Activated CD4-positive, alpha-beta memory T cell treated with anti-CD3 and anti-CD28 coated beads for 36 hours (primary cell): ENCODE measurements around the gene RALGDS. TPM values are rescaled to one million over a fixed set of nuclear protein-coding genes. Genes with fewer than 3 reads are reported as not detected.
A peak's percentile ranks its signal among the peaks of the same experiment; 100 is the strongest.

Experiments
- CTCF ChIA-PET: fragments of 350-600 bp; sonication (Branson Sonifier 250); formaldehyde crosslinking; loops from one replicate; lab custom pipeline; 2021; ENCODE audit warnings: antibody characterized with exemption, inconsistent platforms; lab: Charles Lee
- POLR2A ChIA-PET: fragments of 350-600 bp; sonication (Branson Sonifier 250); formaldehyde crosslinking; loops from one replicate; lab custom pipeline; 2021; ENCODE audit warnings: antibody characterized with exemption; lab: Charles Lee
- DNase-seq: peaks from one replicate; pipeline ENCODE4 v3.0.0-alpha.2; 2020
- H3K27ac Mint-ChIP-seq: one replicate; pipeline ENCODE4 v1.8.0; 2021; ENCODE audit warnings: mixed read lengths
- H3K27me3 Mint-ChIP-seq: one replicate; pipeline ENCODE4 v1.8.0; 2021; ENCODE audit warnings: mixed read lengths
- H3K36me3 Mint-ChIP-seq: one replicate; pipeline ENCODE4 v1.8.0; 2021; ENCODE audit warnings: mixed read lengths
- H3K4me1 Mint-ChIP-seq: one replicate; pipeline ENCODE4 v1.8.0; 2021; ENCODE audit warnings: low read depth, mixed read lengths
- H3K4me3 Mint-ChIP-seq: one replicate; pipeline ENCODE4 v1.8.0; 2021; ENCODE audit warnings: mild to moderate bottlenecking, mixed read lengths
- H3K9me3 Mint-ChIP-seq: one replicate; pipeline ENCODE4 v1.8.0; 2021; ENCODE audit warnings: mixed read lengths
- intact Hi-C: fragments of 100-400 bp; cut with micrococcal nuclease; formaldehyde crosslinking; loops from one replicate; pipeline ENCODE4 v1.15.1; 2023
- total RNA-seq, 2 experiments: library from RNA; stranded (reverse); gene quantifications; one replicate each; pipeline ENCODE4 v1.2.3, GENCODE V29; 2021

The RALGDS gene
- total RNA-seq, 2 experiments from 2014 or later = 65.4 TPM

- Mint-ChIP-seq H3K4me1 (peaks cover 73% of the 10 kb centered on the region), H3K27me3 (no peaks in the 10 kb centered on the region), H3K36me3 (no peaks in the 10 kb centered on the region), H3K9me3 (no peaks in the 10 kb centered on the region), H3K4me3 (peak overlapping the region; percentile 38), H3K27ac (peak overlapping the region; percentile 84)
- intact Hi-C loops = loop anchor here (10.0 kb wide), 2 partner anchors 198 to 922 kb away; partner anchors contain the start of genes BRD3 and TSC1
- POLR2A ChIA-PET = interaction anchor here (0.6 to 2.9 kb wide), 5 partner anchors 8 to 228 kb away, joined by 3 to 42 read pairs (median 4); no protein-coding TSS in a partner anchor
- CTCF ChIA-PET = interaction anchor here (0.8 to 10.7 kb wide), 13 partner anchors 9 to 211 kb away, joined by 3 to 552 read pairs (median 24); partner anchors contain the start of genes GTF3C5 and RALGDS
- DNase-seq = peak; percentile 82
These were observed 21.9 kb upstream of the RALGDS start for GRCh38 chr9:133142684-133143622.

- POLR2A ChIA-PET = interaction anchor here (2.9 kb wide), 1 partner anchor 10 kb away, joined by 42 read pairs; no protein-coding TSS in a partner anchor
- H3K27me3 Mint-ChIP-seq = no peaks in the 10 kb centered on the region
- CTCF ChIA-PET = interaction anchor here (4.6 to 10.7 kb wide), 3 partner anchors 8 to 35 kb away, joined by 47 to 552 read pairs (median 111); partner anchors contain the start of gene RALGDS
- H3K27ac Mint-ChIP-seq = peak overlapping the region; percentile 84
- DNase-seq = peak; percentile 88
- H3K9me3 Mint-ChIP-seq = no peaks in the 10 kb centered on the region
- peak overlapping the region; percentile 38 for H3K4me3 Mint-ChIP-seq
- H3K4me1 Mint-ChIP-seq = peaks cover 72% of the 10 kb centered on the region
- intact Hi-C loops = loop anchor here (10.0 kb wide), 2 partner anchors 197 to 923 kb away; partner anchors contain the start of genes BRD3 and TSC1
- peaks cover 3% of the 10 kb centered on the region for H3K36me3 Mint-ChIP-seq
These were observed 21.0 kb upstream of the RALGDS start for GRCh38 chr9:133141833-133142595.

GRCh38 chr9:133140606-133141005, 19.6 kb upstream of the RALGDS start:
- Mint-ChIP-seq H3K27me3 (no peaks in the 10 kb centered on the region), H3K9me3 (no peaks in the 10 kb centered on the region), H3K27ac (peak overlapping the region; percentile 84), H3K4me1 (peaks cover 74% of the 10 kb centered on the region), H3K36me3 (peaks cover 7% of the 10 kb centered on the region), H3K4me3 (no peak overlapping the region)
- intact Hi-C loops = loop anchor here (10.0 kb wide), 2 partner anchors 196 to 924 kb away; partner anchors contain the start of genes BRD3 and TSC1
- ChIA-PET CTCF (no interaction called here), POLR2A (no interaction called here)
- DNase-seq = no peak

GRCh38 chr9:133140174-133140505, 19.1 kb upstream of the RALGDS start:
- Mint-ChIP-seq H3K27me3 (no peaks in the 10 kb centered on the region), H3K4me1 (peaks cover 73% of the 10 kb centered on the region), H3K36me3 (peaks cover 7% of the 10 kb centered on the region), H3K27ac (no peak overlapping the region), H3K4me3 (no peak overlapping the region), H3K9me3 (no peaks in the 10 kb centered on the region)
- ChIA-PET POLR2A (no interaction called here), CTCF (no interaction called here)
- intact Hi-C loops = loop anchor here (10.0 kb wide), 2 partner anchors 195 to 925 kb away; partner anchors contain the start of genes BRD3 and TSC1
- no peak for DNase-seq

- intact Hi-C loops = loop anchor here (10.0 kb wide), 2 partner anchors 195 to 925 kb away; partner anchors contain the start of genes BRD3 and TSC1
- peaks cover 7% of the 10 kb centered on the region for H3K36me3 Mint-ChIP-seq
These were observed 18.5 kb upstream of the RALGDS start for GRCh38 chr9:133139246-133140173.

GRCh38 chr9:133137451-133138231, 16.6 kb upstream of the RALGDS start:
- Mint-ChIP-seq H3K9me3 (no peaks in the 10 kb centered on the region), H3K27me3 (no peaks in the 10 kb centered on the region), H3K36me3 (peaks cover 9% of the 10 kb centered on the region), H3K27ac (peak overlapping the region; percentile 100), H3K4me3 (peak overlapping the region; percentile 29), H3K4me1 (peaks cover 74% of the 10 kb centered on the region)
- peak; percentile 67 for DNase-seq
- intact Hi-C loops = no loop called here
- ChIA-PET CTCF (interaction anchor here (1.5 to 1.7 kb wide), 3 partner anchors 8 to 11 kb away, joined by 3 to 8 read pairs (median 5); no protein-coding TSS in a partner anchor), POLR2A (no interaction called here)

More at GRCh38 chr9:133139246-133140173, 18.5 kb upstream of the RALGDS start:
- Mint-ChIP-seq H3K27ac (peak overlapping the region; percentile 74), H3K4me1 (peaks cover 73% of the 10 kb centered on the region), H3K27me3 (no peaks in the 10 kb centered on the region), H3K9me3 (no peaks in the 10 kb centered on the region), H3K4me3 (no peak overlapping the region)
- ChIA-PET CTCF (interaction anchor here (1.5 kb wide), 1 partner anchor 9 kb away, joined by 5 read pairs; no protein-coding TSS in a partner anchor), POLR2A (no interaction called here)
- DNase-seq = no peak

- Mint-ChIP-seq H3K27ac (peak overlapping the region; percentile 100), H3K36me3 (peaks cover 13% of the 10 kb centered on the region), H3K27me3 (no peaks in the 10 kb centered on the region), H3K9me3 (no peaks in the 10 kb centered on the region), H3K4me3 (peak overlapping the region; percentile 49), H3K4me1 (peaks cover 76% of the 10 kb centered on the region)
- peak; percentile 93 for DNase-seq
- intact Hi-C loops = loop anchor here (1.0 kb wide), 1 partner anchor 20 kb away; no protein-coding TSS in a partner anchor
- POLR2A ChIA-PET = interaction anchor here (0.6 to 1.6 kb wide), 5 partner anchors 9 to 105 kb away, joined by 3 to 17 read pairs (median 4); partner anchors contain the start of gene GTF3C5
- CTCF ChIA-PET = interaction anchor here (0.7 to 3.9 kb wide), 2 partner anchors 10 to 104 kb away, joined by 3 to 111 read pairs; partner anchors contain the start of gene GTF3C5
These were observed 14.2 kb upstream of the RALGDS start for GRCh38 chr9:133135146-133135745.

GRCh38 chr9:133134388-133135145, 13.5 kb upstream of the RALGDS start:
- DNase-seq = peak; percentile 69
- no peaks in the 10 kb centered on the region for H3K27me3 Mint-ChIP-seq
- H3K9me3 Mint-ChIP-seq = no peaks in the 10 kb centered on the region
- POLR2A ChIA-PET = interaction anchor here (0.6 to 4.9 kb wide), 12 partner anchors 9 to 236 kb away, joined by 3 to 42 read pairs (median 4); partner anchors contain the start of genes GTF3C5 and RALGDS
- peaks cover 13% of the 10 kb centered on the region for H3K36me3 Mint-ChIP-seq
- intact Hi-C loops = loop anchor here (1.0 to 5.0 kb wide), 2 partner anchors 19 to 782 kb away; partner anchors contain the start of gene SETX
- H3K4me3 Mint-ChIP-seq = peak overlapping the region; percentile 70
- peaks cover 78% of the 10 kb centered on the region for H3K4me1 Mint-ChIP-seq
- H3K27ac Mint-ChIP-seq = peak overlapping the region; percentile 100
- CTCF ChIA-PET = interaction anchor here (0.9 to 3.9 kb wide), 3 partner anchors 11 to 20 kb away, joined by 3 to 111 read pairs (median 8); no protein-coding TSS in a partner anchor
